ENCODE results near the gene OR3A3.
"Not testable (repeated sequence)": the region's sequence is repeated elsewhere in the genome, so short reads cannot be mapped to it uniquely, and the experiment has no call there.

Gene OR3A3

GRCh38 chr17:3411070-3411469 is at the start of gene OR3A3:
TSS of gene OR3A3 (plus strand) at chr17:3411370.
- DNase-seq: no peak

- DNase-seq: not testable (repeated sequence)
Measured at GRCh38 chr17:3371167-3371566, 40.0 kb upstream of the OR3A3 start.

- no peak for DNase-seq
Measured at GRCh38 chr17:3378321-3378720, 32.8 kb upstream of the OR3A3 start.

- DNase-seq: no peak
Measured at GRCh38 chr17:3381957-3382356, 29.2 kb upstream of the OR3A3 start.

GRCh38 chr17:3385869-3386816 is 25.0 kb upstream of the OR3A3 start, which contains the start of gene OR3A2:
TSS of gene OR3A2 (minus strand) at chr17:3386308.
- DNase-seq: no peak

- no peak for DNase-seq
Measured at GRCh38 chr17:3389791-3390190, 21.4 kb upstream of the OR3A3 start.

- not testable (repeated sequence) for DNase-seq
Measured at GRCh38 chr17:3397801-3398200, 13.4 kb upstream of the OR3A3 start.

- DNase-seq: no peak
Measured at GRCh38 chr17:3398310-3398709, 12.9 kb upstream of the OR3A3 start, which contains the start of gene OR1E1. TSS of gene OR1E1 (minus strand) at chr17:3398410. CDS start at chr17:3398410, 0 bp downstream.

GRCh38 chr17:3400055-3400454 is 11.1 kb upstream of the OR3A3 start:
- no peak for DNase-seq

GRCh38 chr17:3401786-3402185 is 9.4 kb upstream of the OR3A3 start:
- DNase-seq: no peak

- DNase-seq: not testable (repeated sequence)
Measured at GRCh38 chr17:3403856-3404255, 7.3 kb upstream of the OR3A3 start.

- DNase-seq: not testable (repeated sequence)
Measured at GRCh38 chr17:3412216-3412615, 1.0 kb downstream of the OR3A3 start.

- no peak for DNase-seq
Measured at GRCh38 chr17:3415610-3416009, 4.4 kb downstream of the OR3A3 start.

GRCh38 chr17:3418222-3418621 is 7.1 kb downstream of the OR3A3 start:
- DNase-seq: no peak

- DNase-seq: not testable (repeated sequence)
Measured at GRCh38 chr17:3433215-3433614, 22.0 kb downstream of the OR3A3 start.

GRCh38 chr17:3433741-3434140 is 22.6 kb downstream of the OR3A3 start, which contains the start of gene OR1E2:
TSS of gene OR1E2 (minus strand) at chr17:3433841. CDS start at chr17:3433841, 0 bp downstream.
- DNase-seq: no peak

GRCh38 chr17:3438368-3438767 is 27.2 kb downstream of the OR3A3 start:
- DNase-seq: no peak

GRCh38 chr17:3440451-3440850 is 29.3 kb downstream of the OR3A3 start:
- DNase-seq: no peak

GRCh38 chr17:3447625-3448024 is 36.5 kb downstream of the OR3A3 start:
- no peak for DNase-seq

- no peak for DNase-seq
Measured at GRCh38 chr17:3448059-3448665, 37.0 kb downstream of the OR3A3 start.

GRCh38 chr17:3466355-3466754 is 55.2 kb downstream of the OR3A3 start:
- DNase-seq: not testable (repeated sequence)

- DNase-seq: no peak
Measured at GRCh38 chr17:3469529-3469928, 58.4 kb downstream of the OR3A3 start.

- no peak for DNase-seq
Measured at GRCh38 chr17:3471599-3471998, 60.4 kb downstream of the OR3A3 start, which contains the start of gene SPATA22. TSS of gene SPATA22 (minus strand) at chr17:3471819. CDS start at chr17:3469325, 2,494 bp downstream.

- DNase-seq: no peak
Measured at GRCh38 chr17:3472137-3472536, 61.0 kb downstream of the OR3A3 start.

All from NCI-H69 (cell line).